SK-N-MC (cell line): ENCODE results near the gene GLB1L3.

Source experiments
- EZH2 ChIP-seq: fragments of 200-600 bp; sonication (generic); IDR thresholded peaks from one replicate; pipeline ENCODE4 v1.6.1; 2017; ENCODE audit warnings: antibody characterized with exemption
- FOXP2 ChIP-seq: optimal IDR thresholded peaks from 2 replicates; pipeline ENCODE3; 2011; ENCODE audit warnings: mild to moderate bottlenecking, moderate library complexity; ENCODE audit not compliant: insufficient read depth; ENCODE audit errors: extremely low read length, control extremely low read depth
- POLR2AphosphoS5 ChIP-seq: IDR thresholded peaks from 2 replicates; pipeline ENCODE4 v1.6.1; 2012; ENCODE audit warnings: mild to moderate bottlenecking, low read depth, low read length, borderline replicate concordance

DNA sequence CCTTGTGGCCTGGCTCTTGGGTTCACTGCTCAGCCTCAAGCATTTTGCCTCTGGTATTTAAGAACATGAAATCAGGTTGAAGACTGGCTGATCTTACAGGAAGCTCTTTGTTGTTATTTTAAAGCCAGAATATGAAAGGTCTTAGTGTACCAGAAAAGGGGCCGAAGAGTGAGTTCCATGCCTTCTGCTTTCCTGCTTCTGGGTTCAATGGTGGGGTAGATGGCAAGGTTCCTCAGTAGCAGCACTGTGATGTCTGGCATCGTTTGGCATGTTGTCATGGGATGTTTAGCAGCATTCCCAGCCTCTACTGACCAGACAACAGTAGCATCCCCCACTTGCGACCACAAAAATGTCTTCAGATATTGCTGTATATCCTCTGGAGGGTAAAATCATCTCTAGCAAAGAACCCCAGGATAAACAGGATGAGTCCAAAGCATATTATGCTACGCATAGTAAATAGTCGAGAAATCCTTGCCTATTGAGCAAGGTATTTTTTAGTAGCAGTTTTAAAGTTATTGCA lies 49.3 kb upstream of the GLB1L3 start:
- TF ChIP-seq POLR2AphosphoS5 (no peak), EZH2 (no peak), FOXP2 (no peak)
